Measurements from ENCODE around the gene ZIC2. TPM values are rescaled to one million over a fixed set of nuclear protein-coding genes. Genes with fewer than 3 reads are reported as not detected.
"Not testable (repeated sequence)": the region's sequence is repeated elsewhere in the genome, so short reads cannot be mapped to it uniquely, and the experiment has no call there.

Gene ZIC2
- total RNA-seq, 1 donor from 2014 or later = 1.8 TPM

DNA sequence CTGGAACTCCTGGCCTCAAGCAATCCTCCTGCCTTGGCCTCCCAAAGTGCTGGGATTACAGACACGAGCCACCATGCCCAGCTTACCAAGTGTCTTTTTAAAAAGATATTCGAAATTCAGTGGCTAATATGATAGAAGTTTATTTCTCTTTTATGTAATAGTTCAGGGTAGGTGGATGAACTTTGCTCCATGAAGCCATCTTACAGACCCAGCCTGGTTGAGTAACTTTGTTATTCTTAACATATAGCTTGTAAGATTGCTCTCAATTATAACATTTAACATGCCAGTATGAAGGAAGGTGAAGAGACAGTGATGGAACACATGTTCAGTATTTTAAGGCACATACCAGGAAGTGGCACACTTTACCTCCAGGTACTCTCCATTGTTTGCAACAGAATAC lies 42.4 kb downstream of the ZIC2 start:
- H2AFZ ChIP-seq (ENCODE audit: low read depth, low read length) = no peak overlapping the region
- peaks cover 2% of the 10 kb centered on the region for H3K9me3 Mint-ChIP-seq (ENCODE audit: unreplicated experiment)
- no peak for DNase-seq (ENCODE audit: low read depth)
- no peak overlapping the region for H3K27ac ChIP-seq (ENCODE audit: low read depth, low read length)
- no peaks in the 10 kb centered on the region for H3K36me3 ChIP-seq (ENCODE audit: insufficient read depth, low read length)
- no peak overlapping the region for H3K9ac ChIP-seq (ENCODE audit: low read length)
- peaks cover 2% of the 10 kb centered on the region for H3K36me3 Mint-ChIP-seq (ENCODE audit: low read depth, unreplicated experiment)
- no peak overlapping the region for H3K4me3 ChIP-seq (ENCODE audit: insufficient read depth, low read depth, low read length)
- H3K4me3 Mint-ChIP-seq (ENCODE audit: unreplicated experiment) = no peak overlapping the region
- H3K4me2 ChIP-seq (ENCODE audit: low read length) = no peak overlapping the region
- no peak for TF ChIP-seq EZH2 (IDR thresholded peaks at IDR 0.05; ENCODE audit: insufficient read depth, low read length)
- TF ChIP-seq, protein P1, sequence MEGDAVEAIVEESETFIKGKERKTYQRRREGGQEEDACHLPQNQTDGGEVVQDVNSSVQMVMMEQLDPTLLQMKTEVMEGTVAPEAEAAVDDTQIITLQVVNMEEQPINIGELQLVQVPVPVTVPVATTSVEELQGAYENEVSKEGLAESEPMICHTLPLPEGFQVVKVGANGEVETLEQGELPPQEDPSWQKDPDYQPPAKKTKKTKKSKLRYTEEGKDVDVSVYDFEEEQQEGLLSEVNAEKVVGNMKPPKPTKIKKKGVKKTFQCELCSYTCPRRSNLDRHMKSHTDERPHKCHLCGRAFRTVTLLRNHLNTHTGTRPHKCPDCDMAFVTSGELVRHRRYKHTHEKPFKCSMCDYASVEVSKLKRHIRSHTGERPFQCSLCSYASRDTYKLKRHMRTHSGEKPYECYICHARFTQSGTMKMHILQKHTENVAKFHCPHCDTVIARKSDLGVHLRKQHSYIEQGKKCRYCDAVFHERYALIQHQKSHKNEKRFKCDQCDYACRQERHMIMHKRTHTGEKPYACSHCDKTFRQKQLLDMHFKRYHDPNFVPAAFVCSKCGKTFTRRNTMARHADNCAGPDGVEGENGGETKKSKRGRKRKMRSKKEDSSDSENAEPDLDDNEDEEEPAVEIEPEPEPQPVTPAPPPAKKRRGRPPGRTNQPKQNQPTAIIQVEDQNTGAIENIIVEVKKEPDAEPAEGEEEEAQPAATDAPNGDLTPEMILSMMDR (IDR thresholded peaks at IDR 0.05; ENCODE audit: insufficient read depth, low read depth, low read length) = no peak
- H3K79me2 ChIP-seq (ENCODE audit: insufficient read depth, low read length) = no peaks in the 10 kb centered on the region
- H3K4me1 ChIP-seq (ENCODE audit: insufficient read depth, low read length) = no peaks in the 10 kb centered on the region
- H3K9me3 ChIP-seq (ENCODE audit: insufficient read depth, low read depth, low read length) = no peaks in the 10 kb centered on the region
- no peaks in the 10 kb centered on the region for H3K27me3 Mint-ChIP-seq (ENCODE audit: low read depth, unreplicated experiment)
- no peak overlapping the region for H3K27ac Mint-ChIP-seq (ENCODE audit: unreplicated experiment)
- no peak for FAIRE-seq
- H4K20me1 ChIP-seq (ENCODE audit: insufficient read depth, low read length) = no peaks in the 10 kb centered on the region
- no peaks in the 10 kb centered on the region for H3K27me3 ChIP-seq (ENCODE audit: insufficient read depth, low read length)
- no peaks in the 10 kb centered on the region for H3K4me1 Mint-ChIP-seq (ENCODE audit: low read depth, unreplicated experiment)

DNA sequence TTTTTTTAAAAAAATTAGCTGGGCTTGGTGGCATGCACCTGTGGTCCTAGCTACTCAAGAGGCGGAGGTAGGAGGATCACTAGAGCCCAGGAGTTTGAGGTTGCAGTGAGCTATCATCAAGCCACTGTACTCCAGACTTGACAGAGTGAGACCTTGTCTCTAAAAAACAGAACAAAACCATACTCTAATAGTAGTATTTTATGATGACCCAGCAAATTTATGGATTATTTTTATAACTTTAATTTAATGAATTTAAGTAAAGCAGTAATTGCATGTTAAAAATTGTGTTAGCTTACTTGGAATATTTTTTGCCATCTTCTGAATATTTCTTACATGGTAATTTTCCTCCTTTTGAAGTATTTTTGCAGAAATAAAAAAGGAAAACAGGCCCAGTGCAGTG lies 48.3 kb downstream of the ZIC2 start:
- Histone ChIP-seq H3K9me3 (ENCODE audit: insufficient read depth, low read depth, low read length) (no peaks in the 10 kb centered on the region), H3K4me3 (ENCODE audit: insufficient read depth, low read depth, low read length) (no peak overlapping the region), H3K4me1 (ENCODE audit: insufficient read depth, low read length) (no peaks in the 10 kb centered on the region), H3K9ac (ENCODE audit: low read length) (no peak overlapping the region), H3K36me3 (ENCODE audit: insufficient read depth, low read length) (no peaks in the 10 kb centered on the region), H4K20me1 (ENCODE audit: insufficient read depth, low read length) (no peaks in the 10 kb centered on the region), H3K4me2 (ENCODE audit: low read length) (no peak overlapping the region), H3K79me2 (ENCODE audit: insufficient read depth, low read length) (no peaks in the 10 kb centered on the region), H3K27me3 (ENCODE audit: insufficient read depth, low read length) (no peaks in the 10 kb centered on the region), H2AFZ (ENCODE audit: low read depth, low read length) (no peak overlapping the region), H3K27ac (ENCODE audit: low read depth, low read length) (no peak overlapping the region)
- H3K9me3 Mint-ChIP-seq (ENCODE audit: unreplicated experiment) = no peaks in the 10 kb centered on the region
- DNase-seq (ENCODE audit: low read depth) = no peak
- H3K27ac Mint-ChIP-seq (ENCODE audit: unreplicated experiment) = no peak overlapping the region
- TF ChIP-seq, protein P1 (IDR thresholded peaks at IDR 0.05; ENCODE audit: insufficient read depth, low read depth, low read length) = no peak
- TF ChIP-seq EZH2 (IDR thresholded peaks at IDR 0.05; ENCODE audit: insufficient read depth, low read length) = no peak
- no peaks in the 10 kb centered on the region for H3K36me3 Mint-ChIP-seq (ENCODE audit: low read depth, unreplicated experiment)
- no peak for FAIRE-seq
- H3K4me3 Mint-ChIP-seq (ENCODE audit: unreplicated experiment) = no peak overlapping the region
- H3K4me1 Mint-ChIP-seq (ENCODE audit: low read depth, unreplicated experiment) = no peaks in the 10 kb centered on the region
- no peaks in the 10 kb centered on the region for H3K27me3 Mint-ChIP-seq (ENCODE audit: low read depth, unreplicated experiment)

DNA sequence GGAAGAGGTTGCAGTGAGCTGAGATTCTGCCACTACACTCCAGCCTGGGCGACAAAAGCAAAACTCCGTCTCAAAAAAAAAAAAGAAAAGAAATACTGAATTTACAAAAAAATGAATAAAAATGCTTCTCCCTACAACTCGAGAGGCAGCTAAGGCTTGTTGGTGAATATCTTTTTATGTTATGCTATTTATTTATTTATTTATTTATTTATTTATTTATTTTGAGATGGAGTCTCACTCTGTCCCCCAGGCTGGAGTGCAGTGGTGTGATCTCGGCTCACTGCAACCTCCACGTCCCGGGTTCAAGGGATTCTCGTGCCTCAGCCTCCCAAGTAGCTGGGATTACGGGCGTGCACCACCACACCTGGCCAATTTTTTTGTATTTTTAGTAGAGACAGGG lies 51.1 kb downstream of the ZIC2 start:
- not testable (repeated sequence) for H3K4me1 Mint-ChIP-seq (ENCODE audit: low read depth, unreplicated experiment); H3K79me2 ChIP-seq (ENCODE audit: insufficient read depth, low read length); H3K36me3 Mint-ChIP-seq (ENCODE audit: low read depth, unreplicated experiment); H3K27ac ChIP-seq (ENCODE audit: low read depth, low read length); H3K9me3 ChIP-seq (ENCODE audit: insufficient read depth, low read depth, low read length); H3K9me3 Mint-ChIP-seq (ENCODE audit: unreplicated experiment); DNase-seq (ENCODE audit: low read depth); H3K4me3 Mint-ChIP-seq (ENCODE audit: unreplicated experiment); H3K4me1 ChIP-seq (ENCODE audit: insufficient read depth, low read length); H4K20me1 ChIP-seq (ENCODE audit: insufficient read depth, low read length); H3K36me3 ChIP-seq (ENCODE audit: insufficient read depth, low read length); FAIRE-seq; H3K9ac ChIP-seq (ENCODE audit: low read length); H3K27ac Mint-ChIP-seq (ENCODE audit: unreplicated experiment); H3K4me3 ChIP-seq (ENCODE audit: insufficient read depth, low read depth, low read length); H3K4me2 ChIP-seq (ENCODE audit: low read length); H3K27me3 Mint-ChIP-seq (ENCODE audit: low read depth, unreplicated experiment); H3K27me3 ChIP-seq (ENCODE audit: insufficient read depth, low read length); H2AFZ ChIP-seq (ENCODE audit: low read depth, low read length)

Measured in astrocyte (in vitro differentiated cells and primary cell).